HG03196 (cell line): Measurements from ENCODE around the gene FAM98B.

Experiments
- ATAC-seq: cut with Tn5 transposase; IDR thresholded peaks from one replicate; pipeline ENCODE4 v1.9.1; 2021; ENCODE audit not compliant: unreplicated experiment

The FAM98B gene

DNA sequence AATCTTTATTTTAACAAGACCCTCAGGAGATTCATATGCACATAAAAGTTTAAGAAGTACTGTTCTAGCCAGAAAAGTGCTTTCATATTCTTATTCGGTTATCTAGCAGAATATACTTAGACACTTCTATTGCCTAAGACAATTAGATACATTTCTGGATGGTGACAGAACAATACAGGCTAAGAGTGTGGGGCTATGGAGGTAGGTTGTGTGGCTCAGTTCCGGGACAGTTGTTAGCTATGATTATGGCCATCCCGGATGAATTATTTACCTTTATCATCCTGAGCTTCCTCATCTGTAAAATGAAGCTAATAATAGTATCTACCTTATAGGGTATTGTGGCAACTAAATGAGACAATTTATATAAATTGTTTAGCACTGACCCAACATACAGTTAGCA is 6.6 kb downstream of the FAM98B start:
- no peak for ATAC-seq

GRCh38 chr15:38461066-38461833 is 7.3 kb downstream of the FAM98B start:
- no peak for ATAC-seq

- ATAC-seq = no peak
These were observed 10.0 kb downstream of the FAM98B start for GRCh38 chr15:38463893-38464292.

DNA sequence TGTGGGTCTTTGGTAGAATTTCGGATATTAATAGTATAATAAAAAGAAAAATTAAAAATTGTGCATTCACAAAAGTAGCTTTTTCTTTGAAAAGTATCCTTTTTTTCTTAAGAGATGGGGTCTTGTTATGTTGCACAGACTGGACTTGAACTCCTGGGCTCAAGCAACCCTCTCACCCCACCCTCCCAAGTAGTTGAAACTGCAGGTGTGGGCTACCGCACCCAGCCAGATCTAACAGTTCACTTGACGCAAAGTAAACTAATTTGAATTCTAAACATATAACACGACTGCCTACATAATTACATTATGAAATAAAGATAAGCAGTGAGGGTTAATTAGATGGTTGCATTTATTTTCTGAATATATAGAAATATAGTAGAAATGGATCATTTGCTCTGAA is 10.7 kb downstream of the FAM98B start:
- ATAC-seq = no peak

- no peak for ATAC-seq
These were observed 16.9 kb downstream of the FAM98B start for GRCh38 chr15:38470816-38471215.

DNA sequence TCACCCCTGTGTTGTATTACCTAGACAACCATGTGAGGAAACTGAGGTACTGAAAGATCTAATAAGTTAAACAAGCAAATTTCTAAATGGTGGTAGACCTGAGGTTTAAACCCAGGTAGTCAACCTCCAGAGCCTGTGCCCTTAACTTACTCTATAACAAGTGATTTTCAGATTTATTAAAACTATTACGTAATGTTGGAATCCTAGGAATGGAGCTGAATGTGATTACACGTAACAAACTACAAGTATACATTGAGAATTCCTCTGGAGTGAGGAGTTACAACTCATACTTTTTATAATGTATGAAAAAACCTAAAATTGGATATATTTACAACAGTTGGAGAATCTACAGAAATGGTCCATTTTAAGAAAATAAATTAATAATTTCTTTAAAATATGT is 18.0 kb downstream of the FAM98B start:
- no peak for ATAC-seq

- peak; percentile 89 for ATAC-seq
These were observed 20.3 kb downstream of the FAM98B start for GRCh38 chr15:38474155-38474757.

DNA sequence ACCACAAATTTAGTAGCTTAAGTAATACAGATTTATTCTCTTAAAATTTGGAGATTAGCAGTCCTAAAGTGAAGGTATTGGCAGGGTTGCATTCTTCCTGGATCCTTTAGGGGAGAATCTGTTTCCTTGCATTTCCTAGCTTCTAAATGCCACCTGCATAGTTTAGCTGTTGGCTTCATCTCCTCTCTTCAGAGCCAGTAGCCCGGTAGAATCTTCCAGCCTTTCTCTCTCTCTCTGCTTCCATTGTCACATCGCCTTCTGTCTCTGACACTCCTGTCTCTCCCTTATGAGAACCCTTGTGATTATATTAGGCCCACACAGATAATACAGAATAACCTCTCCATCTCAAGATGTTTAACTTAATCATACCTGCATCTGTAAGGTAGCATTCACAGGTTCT is 21.4 kb downstream of the FAM98B start:
- no peak for ATAC-seq

GRCh38 chr15:38476120-38476519 is 22.2 kb downstream of the FAM98B start:
- no peak for ATAC-seq

DNA sequence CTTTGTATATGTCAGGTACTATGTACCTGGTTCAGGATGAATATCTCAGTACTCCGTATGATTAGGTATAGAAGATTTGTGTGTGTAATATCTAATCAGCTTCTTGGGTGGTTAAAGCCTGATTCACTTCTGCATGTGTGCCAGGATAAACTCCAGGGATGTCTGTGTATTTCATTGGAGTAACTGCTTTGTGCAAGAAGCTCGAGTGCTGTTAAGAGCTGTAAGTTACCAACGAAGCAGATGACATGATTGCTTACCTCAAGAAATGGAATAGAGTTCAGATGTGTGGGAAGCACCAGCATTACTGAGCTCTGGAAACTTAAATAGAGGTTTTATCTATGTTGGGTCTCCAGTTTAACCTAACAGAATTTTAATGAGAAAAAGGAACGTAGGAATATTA is 23.7 kb downstream of the FAM98B start:
- ATAC-seq = no peak

DNA sequence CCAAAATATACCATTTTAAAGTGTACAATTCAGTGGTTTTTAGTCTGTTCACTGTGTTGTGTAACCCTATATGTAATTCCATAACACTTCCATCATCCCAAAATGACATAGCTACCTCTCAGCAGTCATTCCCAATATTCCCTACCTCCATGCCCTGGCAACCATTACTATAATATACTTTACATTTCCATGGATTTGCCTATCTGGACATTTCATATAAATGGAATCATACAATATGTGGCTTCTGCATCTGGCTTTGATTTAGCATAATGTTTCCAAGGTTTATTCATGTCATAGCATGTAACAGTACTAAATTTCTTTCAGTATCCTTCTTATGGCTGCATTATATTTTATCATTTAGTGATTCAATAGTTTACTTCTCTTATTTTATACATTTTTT is 25.3 kb downstream of the FAM98B start:
- no peak for ATAC-seq

- no peak for ATAC-seq
These were observed 25.8 kb downstream of the FAM98B start for GRCh38 chr15:38479756-38480155.

DNA sequence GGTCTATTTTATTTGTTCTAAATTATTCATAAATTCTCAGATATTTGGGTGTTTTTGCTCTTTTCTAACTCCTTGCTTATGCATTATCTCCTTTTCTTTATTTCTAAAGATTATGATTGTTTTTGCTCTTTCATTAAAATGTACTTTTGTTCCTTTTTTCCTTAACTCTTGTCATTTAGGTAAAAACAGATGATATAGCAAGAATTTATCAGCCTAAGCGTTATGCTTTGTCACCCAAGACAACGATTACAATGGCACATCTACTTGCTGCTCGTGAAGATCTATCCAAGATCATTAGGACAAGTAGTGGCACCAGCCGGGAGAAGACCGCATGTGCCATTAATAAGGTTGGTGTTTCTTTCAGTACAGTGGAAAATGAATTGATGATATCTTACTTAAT is 27.2 kb downstream of the FAM98B start:
- no peak for ATAC-seq

DNA sequence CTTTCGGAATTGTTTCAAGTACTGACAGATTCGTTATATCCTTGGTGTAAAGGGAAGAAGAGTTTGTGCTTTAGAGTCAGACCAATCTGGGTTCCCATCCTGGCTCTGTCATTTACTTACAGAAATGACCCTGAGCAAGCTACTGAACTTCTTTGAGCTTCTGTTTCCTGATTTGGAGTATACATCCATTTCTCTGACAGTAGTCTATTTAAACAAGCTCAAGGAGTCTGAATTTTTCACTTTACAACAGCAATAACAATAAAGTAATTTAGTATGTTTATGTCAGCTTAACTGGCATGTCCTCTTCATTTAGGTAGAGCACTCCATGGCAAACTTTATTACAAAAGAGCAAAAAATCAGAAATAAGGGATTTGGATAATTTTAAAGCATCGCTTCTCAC is 27.8 kb downstream of the FAM98B start:
- ATAC-seq = no peak

DNA sequence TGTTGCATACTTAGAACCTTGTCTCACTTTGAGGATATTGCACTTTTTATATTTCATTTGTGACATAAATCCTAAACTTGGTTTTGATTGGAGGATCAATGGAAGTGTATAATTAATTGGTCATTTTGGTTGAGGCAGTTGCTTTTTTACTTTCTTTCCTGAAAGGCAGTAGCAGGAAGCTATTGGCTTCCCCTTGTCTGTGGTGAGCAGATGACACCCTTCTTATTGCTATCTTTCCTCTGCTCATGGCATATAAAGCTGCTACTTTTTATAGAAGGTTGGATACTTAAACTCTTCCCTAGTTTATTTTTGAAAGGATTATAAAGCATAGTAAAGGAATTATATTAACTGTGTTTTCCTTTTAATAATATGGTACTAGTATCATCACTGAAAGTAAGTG is 28.6 kb downstream of the FAM98B start:
- ATAC-seq = no peak

DNA sequence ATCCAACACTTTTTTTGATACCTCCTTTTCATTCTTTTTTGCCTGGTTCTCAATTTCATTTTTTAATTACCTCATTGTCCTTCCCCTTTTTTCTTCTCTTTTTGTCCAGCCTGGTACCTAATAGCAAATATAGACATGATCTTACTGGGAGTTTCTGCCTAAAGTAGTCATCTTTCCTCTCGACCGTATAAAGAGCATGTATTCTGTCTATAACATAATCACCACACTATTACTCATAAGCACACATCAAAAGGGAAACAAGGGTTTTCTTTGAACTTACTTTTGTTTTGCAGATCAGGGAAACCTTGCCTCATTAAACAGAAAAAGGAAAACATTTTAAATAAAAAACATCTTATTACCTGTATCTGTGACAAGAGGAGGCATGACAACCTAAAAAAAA is 33.0 kb downstream of the FAM98B start:
- ATAC-seq = no peak

DNA sequence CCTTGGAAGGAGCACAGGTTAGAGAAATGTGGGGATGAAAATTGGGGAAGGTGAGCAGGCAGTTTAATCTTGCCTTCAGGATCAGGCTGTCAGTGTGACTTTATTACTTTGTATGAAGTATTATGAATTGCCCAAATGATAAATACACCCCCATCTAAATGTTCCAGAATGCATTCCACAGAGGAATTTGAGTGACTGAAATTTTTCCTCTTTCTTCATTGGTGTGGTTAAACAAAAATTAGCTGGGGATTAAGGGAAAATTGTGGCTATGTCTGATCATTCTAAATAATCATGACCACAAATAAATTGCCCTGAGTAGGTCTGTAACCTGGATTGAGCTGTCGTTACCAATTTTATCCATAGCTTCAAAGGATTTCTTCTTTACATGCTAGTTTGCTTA is 33.5 kb downstream of the FAM98B start:
- ATAC-seq = no peak

DNA sequence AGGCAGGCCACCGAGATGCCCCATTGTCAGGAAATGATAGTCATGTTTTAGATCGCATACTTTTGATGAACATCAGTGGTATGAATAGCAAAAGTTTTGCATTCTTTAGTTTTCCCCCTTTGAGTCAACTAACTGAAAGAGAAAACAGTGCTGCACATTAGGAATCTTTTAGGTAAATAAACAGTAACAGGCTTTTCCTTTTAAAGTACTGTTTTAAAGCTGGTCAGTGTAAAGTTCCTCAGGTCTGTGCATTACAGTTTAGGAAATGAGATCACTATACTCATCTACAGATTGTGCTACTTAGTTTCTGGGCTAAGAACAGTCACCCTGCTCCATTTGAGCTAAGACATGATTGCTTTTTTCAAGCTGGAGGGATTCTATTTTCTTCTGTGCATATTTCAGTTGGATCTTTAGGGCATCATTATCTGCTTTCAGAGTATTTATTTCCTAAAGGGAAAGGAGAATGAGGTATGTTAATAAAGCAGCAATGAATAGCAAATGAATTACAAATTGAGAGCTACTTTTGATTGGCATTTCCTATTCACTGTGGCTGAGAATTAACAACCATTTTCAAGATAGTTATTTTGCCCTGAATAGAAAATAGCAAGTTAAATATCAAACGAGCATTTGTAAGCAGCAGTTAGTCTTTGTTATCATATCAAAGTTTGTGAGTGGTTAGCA is 36.5 kb downstream of the FAM98B start:
- ATAC-seq = no peak

GRCh38 chr15:38496151-38496550 is 42.2 kb downstream of the FAM98B start:
- ATAC-seq = no peak

- ATAC-seq = no peak
These were observed 45.7 kb downstream of the FAM98B start for GRCh38 chr15:38499651-38500050.

DNA sequence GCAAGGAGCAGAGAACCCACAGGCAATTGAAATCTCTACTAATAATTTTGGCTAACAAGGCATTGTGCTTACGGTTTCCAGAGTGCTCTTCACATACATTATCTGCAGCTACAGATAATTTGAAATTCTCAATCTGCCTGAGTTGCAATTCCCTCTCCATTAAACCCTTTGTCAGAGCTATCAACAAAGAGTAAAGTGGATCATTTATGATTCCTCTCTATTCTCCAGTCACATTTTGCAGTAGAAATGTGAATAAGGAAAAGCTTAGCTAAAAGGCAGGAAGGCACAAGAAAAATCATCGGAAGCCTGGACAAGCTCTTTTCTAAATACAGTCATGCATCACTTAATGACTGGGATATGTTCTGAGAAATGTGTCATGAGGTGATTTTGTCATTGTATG is 49.6 kb downstream of the FAM98B start:
- ATAC-seq = no peak
